T47D (cell line): ENCODE measurements around the gene TDRD6.
"Not testable (repeated sequence)": the region's sequence is repeated elsewhere in the genome, so short reads cannot be mapped to it uniquely, and the experiment has no call there.

ENCODE experiments used
- DNase-seq, 2 experiments: peaks; one replicate each; pipeline versions ENCODE4 v3.0.0 to v3.0.0-alpha.2; 2011 to 2012; ENCODE audit warnings: low read depth in 1 of 2, low spot score in 1 of 2
- JUND ChIP-seq: IDR thresholded peaks from 2 replicates; pipeline ENCODE4 v1.6.1; 2012; ENCODE audit warnings: low read depth
- in situ Hi-C: cut with HindIII; loops from 2 replicates; pipeline ENCODE4 v1.10.0; 2016; ENCODE audit warnings: low sequenced_read_pairs, low pct_unique_long_range_greater_than_20kb

The TDRD6 gene

DNA sequence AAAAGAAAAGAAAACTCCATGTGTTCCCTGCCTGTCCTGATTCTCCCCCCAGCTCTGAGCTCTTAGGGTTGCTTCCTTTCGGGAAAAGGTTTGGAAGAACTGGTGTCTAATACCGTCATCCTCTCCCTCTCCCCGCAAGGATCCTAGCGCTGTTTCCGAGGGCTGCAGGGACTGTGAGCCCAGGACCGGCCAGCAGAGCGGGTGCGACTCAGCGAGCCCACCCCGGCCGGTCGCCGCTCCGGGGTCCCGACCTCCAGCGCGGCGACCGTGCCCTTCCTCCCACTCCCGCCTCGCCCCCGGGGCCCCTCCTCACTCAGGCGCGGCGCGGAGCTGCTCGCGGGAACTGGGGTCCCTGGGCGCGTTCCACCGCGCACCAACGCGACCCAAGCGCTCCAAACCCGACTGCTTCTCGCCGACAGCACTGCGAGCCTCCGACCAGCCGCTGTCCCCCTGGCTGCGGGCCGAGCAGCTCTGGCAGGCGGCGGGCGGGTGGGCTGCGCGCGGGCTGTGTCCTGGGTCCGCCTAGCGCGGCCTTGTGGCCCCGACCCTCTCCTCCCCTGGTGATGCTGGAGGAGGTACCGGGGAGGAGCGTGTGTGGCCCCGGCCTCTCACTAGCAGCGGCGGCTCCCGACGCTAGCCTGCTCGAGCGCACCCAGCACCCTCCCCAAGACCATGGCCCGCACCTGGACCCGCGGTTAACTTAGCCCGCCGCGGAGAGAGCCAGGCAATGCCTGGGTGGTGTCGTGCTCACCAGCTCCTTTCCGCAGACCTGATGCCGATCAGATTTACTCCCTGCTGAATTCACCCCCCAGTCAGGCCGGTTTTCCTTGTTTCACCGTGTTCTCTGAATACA is 47.4 kb downstream of the TDRD6 start, which contains the start of gene PLA2G7:
Gene PLA2G7, minus strand, starts transcription at position 509 of the 853 bp plus-strand sequence. CDS start 12,484 bp downstream, outside the sequence.
- no peak for TF ChIP-seq JUND
- in situ Hi-C loops: no loop called here
- DNase-seq: peak; percentile 69 to 87

DNA sequence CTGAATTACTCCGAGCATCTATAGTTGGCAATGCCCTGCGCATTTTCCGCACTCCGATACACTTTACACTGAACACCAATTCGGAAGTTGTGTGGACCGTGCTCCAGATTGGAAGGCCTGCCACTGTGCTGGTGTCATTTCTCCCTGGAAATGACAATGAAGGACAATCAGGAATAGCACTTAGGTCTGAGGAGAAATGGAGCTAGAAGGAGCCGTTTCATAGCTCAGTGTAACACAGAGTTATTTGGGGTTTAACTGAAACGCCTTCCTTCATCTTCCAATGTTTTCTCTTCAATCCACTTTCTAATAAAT is 48.0 kb downstream of the TDRD6 start:
- no peak for TF ChIP-seq JUND
- in situ Hi-C loops: no loop called here
- no peak for DNase-seq

DNA sequence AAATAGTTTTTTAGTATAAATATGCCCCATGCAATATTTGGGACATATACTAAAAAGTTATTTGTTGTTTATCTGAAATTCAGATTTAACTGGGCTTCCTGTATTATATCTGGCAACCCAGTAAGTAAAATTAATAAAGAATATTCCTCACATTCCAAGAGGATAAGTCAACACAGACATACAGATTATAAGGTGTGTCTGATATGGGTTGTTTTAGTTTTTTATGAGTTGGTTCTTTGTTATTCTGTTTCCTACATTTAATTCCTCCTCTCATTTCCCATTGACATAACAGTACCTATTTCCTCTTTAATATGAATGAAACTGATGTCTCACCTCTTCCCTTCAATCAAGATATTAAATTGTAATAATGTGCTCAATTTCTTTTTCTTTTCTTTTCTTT is 49.2 kb downstream of the TDRD6 start:
- DNase-seq: no peak
- in situ Hi-C loops: no loop called here
- no peak for TF ChIP-seq JUND

DNA sequence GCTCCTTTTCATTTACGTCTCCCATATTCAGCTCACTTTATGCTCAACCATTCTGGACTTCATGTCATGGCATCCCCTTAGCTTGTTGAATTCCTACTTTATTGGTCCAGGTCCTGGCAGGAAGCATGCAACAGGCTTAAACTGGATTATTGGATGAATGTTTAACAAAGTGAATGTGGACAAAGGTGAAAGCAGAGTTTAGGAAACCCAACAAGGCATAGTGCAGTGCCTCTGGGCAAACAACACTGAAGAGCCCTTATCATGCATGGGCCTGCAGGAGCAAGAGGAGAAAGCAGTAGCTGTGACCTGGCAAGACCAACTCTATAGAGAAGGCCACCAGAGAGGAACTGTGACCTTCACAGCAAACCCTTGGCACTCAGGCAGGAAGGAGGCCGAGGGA is 53.8 kb downstream of the TDRD6 start:
- no peak for DNase-seq
- in situ Hi-C loops: no loop called here
- TF ChIP-seq JUND: no peak

DNA sequence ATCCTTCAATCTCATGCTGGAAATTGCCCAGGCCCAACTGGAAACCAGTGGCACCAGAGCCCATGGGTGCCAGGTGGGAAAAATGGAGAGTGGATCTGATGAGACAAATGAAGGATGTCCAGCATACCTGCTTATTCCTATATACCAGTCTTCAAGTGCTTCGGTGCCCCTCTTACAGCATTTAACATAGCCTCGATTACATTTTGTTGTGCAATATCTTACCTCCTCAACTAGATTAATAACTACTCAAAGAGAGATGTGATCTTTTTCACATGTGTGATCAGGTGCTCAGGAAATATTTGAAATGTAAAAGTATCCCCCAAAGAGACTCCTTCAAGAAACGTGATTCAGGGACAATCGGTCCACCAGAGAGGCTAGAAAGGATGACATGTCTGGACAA is 54.2 kb downstream of the TDRD6 start:
- TF ChIP-seq JUND: no peak
- in situ Hi-C loops: no loop called here

DNA sequence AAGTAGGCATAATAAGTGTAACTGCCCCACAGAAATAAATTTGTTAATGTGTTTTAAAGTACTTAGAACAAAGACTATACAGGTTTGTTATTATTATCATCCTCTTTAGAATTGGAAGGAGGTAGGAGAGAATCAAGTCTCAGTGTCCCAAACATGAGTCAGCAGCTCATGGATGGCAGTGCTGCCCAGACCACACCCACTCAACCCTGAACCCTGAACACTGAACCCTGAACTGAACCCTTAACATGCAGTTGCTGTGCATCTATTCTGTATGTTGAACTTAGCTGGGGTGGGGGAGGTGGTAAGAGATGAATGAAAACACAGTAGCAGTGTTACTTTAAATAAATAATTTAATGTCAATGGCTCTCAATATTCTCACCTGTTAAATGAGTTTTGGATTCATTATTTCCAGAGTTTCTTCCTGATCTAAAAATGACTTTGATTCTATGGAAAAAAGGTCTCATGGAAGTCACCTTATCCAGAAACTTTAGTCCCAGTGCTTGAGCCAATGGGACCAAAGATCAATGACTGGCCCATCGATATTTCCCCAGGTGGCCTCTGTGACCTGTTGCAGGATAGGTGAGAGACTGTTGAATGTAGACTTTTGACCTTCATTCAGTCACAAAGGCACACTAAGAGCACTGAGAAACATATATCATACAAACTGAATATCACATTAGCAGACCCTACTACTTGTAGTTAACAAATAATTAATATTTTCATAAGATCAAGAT is 55.9 kb downstream of the TDRD6 start:
- no peak for DNase-seq
- in situ Hi-C loops: no loop called here
- TF ChIP-seq JUND: no peak

More for the DNA sequence above, 54.2 kb downstream of the TDRD6 start:
- no peak for DNase-seq

DNA sequence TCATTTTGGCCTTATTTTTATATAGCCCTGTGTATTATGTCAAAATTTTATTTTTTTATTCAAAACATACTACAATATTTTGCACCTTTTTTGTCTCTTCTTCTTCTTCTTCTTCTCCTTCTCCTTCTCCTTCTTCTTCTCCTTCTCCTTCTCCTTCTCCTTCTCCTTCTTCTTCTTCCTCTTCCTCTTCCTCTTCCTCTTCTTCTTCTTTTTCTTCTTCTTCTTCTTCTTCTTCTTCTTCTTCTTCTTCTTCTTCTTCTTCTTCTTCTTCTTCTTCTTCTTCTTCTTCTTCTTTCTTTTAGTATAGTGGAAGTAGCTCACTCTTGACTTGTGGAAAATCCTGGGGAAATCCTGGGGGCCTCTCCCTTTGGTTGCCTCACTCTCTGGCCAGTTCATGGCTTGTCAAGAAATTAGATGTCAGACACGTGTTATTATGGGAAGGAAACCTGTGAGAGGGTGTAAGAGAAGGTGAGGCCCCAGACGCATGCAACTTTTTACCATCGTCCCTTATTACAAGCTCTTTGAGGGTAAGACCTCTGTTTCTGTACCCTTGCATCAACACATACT is 56.6 kb downstream of the TDRD6 start:
- DNase-seq, in situ Hi-C loops: not testable (repeated sequence)

DNA sequence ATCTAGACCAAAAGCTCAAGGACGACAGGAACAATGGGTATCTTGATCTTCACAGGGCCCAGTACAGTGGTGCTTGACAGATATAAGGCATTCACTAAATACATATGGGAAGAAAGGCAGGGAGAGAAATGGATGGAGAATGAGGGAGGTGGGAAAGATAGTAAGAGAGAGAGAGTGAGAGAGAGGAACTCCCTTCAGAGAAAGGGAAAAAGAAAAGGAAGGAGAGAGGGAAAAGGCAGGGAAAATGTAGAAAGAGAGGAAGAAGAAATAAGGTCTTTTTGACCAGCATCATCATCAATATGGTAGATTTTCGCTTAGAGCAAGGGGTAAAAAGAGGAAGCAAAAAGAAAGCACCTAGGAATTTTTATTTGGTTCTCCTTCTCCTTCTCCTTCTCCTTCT is 58.3 kb downstream of the TDRD6 start:
- DNase-seq: no peak
- in situ Hi-C loops: no loop called here
- no peak for TF ChIP-seq JUND

DNA sequence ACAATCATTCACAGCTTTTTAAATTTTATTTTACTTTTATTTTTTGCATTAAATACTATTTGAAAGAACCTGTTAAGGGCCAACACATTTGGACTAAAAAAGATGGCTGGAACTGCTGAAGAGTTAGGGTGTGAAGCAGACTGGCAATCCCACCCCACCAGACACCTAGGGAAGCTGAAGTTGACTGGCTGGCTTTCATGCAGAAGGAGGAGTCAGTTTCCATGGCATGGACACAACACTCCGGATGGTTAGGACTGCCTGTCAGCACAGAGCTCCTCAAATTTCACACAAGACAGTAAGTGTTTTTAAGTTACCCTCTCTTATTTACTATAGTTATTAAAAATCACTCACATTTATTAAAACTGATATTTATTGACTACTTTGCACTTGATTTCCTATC is 59.0 kb downstream of the TDRD6 start, which contains the start of gene ANKRD66:
Gene ANKRD66, plus strand, starts transcription at position 238 of the 400 bp plus-strand sequence. CDS start 5,016 bp downstream, outside the sequence.
- TF ChIP-seq JUND: no peak
- in situ Hi-C loops: no loop called here
- DNase-seq: no peak

DNA sequence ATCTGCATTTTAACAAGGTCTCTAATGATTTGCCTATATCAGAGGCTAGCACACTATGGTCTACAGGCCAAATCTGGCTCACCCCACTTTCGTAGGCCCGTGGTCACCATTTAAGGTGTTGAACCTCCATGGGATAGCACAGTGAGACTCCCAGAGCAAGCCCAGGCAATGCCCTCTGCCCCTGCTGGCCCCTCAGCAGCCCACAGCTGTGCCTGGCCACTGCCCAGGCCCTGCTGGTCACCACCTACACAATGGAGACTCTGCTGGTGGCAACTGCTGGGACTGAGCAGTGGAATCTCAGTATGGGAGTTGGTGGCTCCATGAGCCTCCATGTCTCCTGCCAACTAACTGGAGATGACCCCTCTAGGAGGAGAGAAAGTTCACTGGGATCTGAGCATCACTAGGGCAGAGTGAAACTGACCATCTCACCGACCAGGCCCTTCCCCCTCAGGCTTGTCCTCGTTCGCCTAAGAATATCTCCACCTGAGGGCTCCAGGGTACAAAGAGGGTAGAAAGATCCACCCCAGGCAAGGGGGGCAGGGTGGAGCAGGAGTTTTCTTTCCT is 61.3 kb downstream of the TDRD6 start:
- no peak for DNase-seq
- in situ Hi-C loops: no loop called here
- TF ChIP-seq JUND: no peak

DNA sequence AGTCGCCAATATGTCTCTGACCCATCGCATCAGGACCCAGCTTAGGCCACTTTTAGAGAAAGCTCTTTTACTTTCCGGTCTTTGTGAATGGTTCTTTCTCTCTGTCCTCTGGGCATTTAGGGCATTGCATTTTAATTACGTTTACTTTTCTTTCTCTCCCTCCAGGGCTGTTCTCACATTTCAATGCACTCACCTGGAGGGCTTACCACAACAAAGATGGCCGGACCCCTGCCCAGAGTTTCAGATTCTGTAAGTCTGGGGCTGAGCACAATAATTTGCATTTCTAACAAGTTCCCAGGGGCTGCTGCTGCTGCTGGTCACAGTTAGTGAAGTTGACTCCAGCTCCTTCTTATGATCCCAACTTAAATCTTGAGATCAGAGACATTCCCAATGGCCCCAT is 62.0 kb downstream of the TDRD6 start:
- DNase-seq: no peak
- in situ Hi-C loops: no loop called here
- TF ChIP-seq JUND: no peak

DNA sequence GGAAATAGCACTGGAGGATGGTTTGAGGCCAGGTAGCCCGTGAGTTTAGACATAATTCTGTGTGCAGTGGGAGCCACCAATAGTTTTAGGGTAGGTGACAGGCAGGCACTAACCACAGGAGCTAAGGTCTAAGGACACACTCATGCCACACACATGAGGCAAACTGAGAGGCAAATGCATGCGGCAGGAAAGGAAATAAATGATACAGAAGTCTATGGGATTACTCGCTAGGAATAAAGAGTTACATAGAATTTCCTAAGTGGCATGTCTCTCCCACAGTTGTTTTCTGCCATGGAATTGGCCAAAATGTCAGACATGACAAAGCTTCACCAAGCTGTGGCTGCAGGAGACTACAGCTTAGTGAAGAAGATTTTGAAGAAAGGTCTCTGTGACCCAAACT is 64.0 kb downstream of the TDRD6 start:
- no peak for TF ChIP-seq JUND
- in situ Hi-C loops: no loop called here
- no peak for DNase-seq
